Caco-2 (cell line): ENCODE measurements around the gene HHAT. TPM values are rescaled to one million over a fixed set of nuclear protein-coding genes. Genes with fewer than 3 reads are reported as not detected.

ENCODE experiments used
- BruUV-seq: library from RNA; stranded (reverse); fragments of 400-500 nt; replicated peaks from 2 replicates; lab custom pipeline; 2021; lab: Mats Ljungman, UMichigan
- CTCF ChIA-PET: fragments of 300-600 bp; sonication (Branson Sonifier 250); formaldehyde crosslinking; loops from one replicate; lab custom pipeline; 2022; ENCODE audit warnings: antibody characterized with exemption; lab: Charles Lee
- POLR2A ChIA-PET: fragments of 300-600 bp; sonication (Branson Sonifier 250); formaldehyde crosslinking; loops from one replicate; lab custom pipeline; 2022; ENCODE audit warnings: antibody characterized with exemption; lab: Charles Lee
- DNase-seq, 2 experiments: peaks; one replicate each; pipeline versions ENCODE4 v3.0.0 to v3.0.0-alpha.2; 2020 to 2022
- H3K27me3 ChIP-seq: replicated peaks from 2 replicates; pipeline ENCODE4 v1.6.0; 2011; ENCODE audit warnings: low read length; ENCODE audit not compliant: control insufficient read depth, insufficient read depth
- H3K36me3 ChIP-seq: 2 replicates; pipeline ENCODE4 v1.5.1; 2011; ENCODE audit warnings: low read length; ENCODE audit not compliant: control insufficient read depth, insufficient read depth
- H3K4me1 ChIP-seq: fragments of 250-450 bp; sonication (Bioruptor Pico); 2 replicates; pipeline ENCODE4 v1.5.1; 2020; ENCODE audit warnings: mild to moderate bottlenecking
- H3K4me3 ChIP-seq: 2 replicates; pipeline ENCODE4 v1.5.1; 2011; ENCODE audit warnings: low read depth, mild to moderate bottlenecking, control low read depth, low read length
- H3K9me3 ChIP-seq: fragments of 250-450 bp; sonication (Bioruptor Pico); 2 replicates; pipeline ENCODE4 v1.5.1; 2020; ENCODE audit warnings: mild to moderate bottlenecking, moderate library complexity
- H3K27ac Mint-ChIP-seq: one replicate; pipeline ENCODE4 v1.8.0; 2022; ENCODE audit warnings: mixed read lengths; ENCODE audit not compliant: unreplicated experiment
- H3K27me3 Mint-ChIP-seq: one replicate; pipeline ENCODE4 v1.8.0; 2022; ENCODE audit warnings: mixed read lengths; ENCODE audit not compliant: insufficient read depth, unreplicated experiment
- H3K36me3 Mint-ChIP-seq: one replicate; pipeline ENCODE4 v1.8.0; 2022; ENCODE audit warnings: mild to moderate bottlenecking, mixed read lengths; ENCODE audit not compliant: insufficient read depth, unreplicated experiment
- H3K4me1 Mint-ChIP-seq: one replicate; pipeline ENCODE4 v1.8.0; 2022; ENCODE audit warnings: low read depth, mixed read lengths; ENCODE audit not compliant: unreplicated experiment
- H3K4me3 Mint-ChIP-seq: one replicate; pipeline ENCODE4 v1.8.0; 2022; ENCODE audit warnings: mild to moderate bottlenecking, moderate library complexity, mixed read lengths; ENCODE audit not compliant: unreplicated experiment
- H3K9me3 Mint-ChIP-seq: one replicate; pipeline ENCODE4 v1.8.0; 2022; ENCODE audit warnings: mixed read lengths; ENCODE audit not compliant: unreplicated experiment
- intact Hi-C: fragments of 100-400 bp; cut with micrococcal nuclease; formaldehyde crosslinking; loops from one replicate; pipeline ENCODE4 v1.10.0; 2022; ENCODE audit not compliant: unreplicated experiment
- total RNA-seq: library from RNA; stranded (reverse); gene quantifications from 2 replicates; pipeline ENCODE4 v1.2.3, GENCODE V29; 2022
- TF ChIP-seq, protein P1 (sequence below), 2 experiments: fragments of 200-600 bp in 1 of 2; IDR thresholded peaks; 1 replicate in 1 of 2; 2 replicates in 1 of 2; pipeline versions ENCODE4 v1.5.1 to v1.8.0; 2011 to 2022; ENCODE audit warnings: antibody characterized with exemption in 1 of 2, control low read depth in 1 of 2, inconsistent platforms in 1 of 2, low read depth in 1 of 2, low read length in 1 of 2, mild to moderate bottlenecking in 1 of 2, moderate library complexity in 1 of 2; ENCODE audit not compliant: insufficient read depth in 1 of 2, severe bottlenecking in 1 of 2, unreplicated experiment in 1 of 2

The HHAT gene
- total RNA-seq, 1 experiment from 2014 or later = 3.9 TPM

GRCh38 chr1:210332719-210333398, 4.2 kb downstream of the HHAT start:
- Mint-ChIP-seq H3K27me3 (no peaks in the 10 kb centered on the region), H3K4me3 (no peak overlapping the region), H3K27ac (no peak overlapping the region), H3K9me3 (no peaks in the 10 kb centered on the region), H3K4me1 (peaks cover 7% of the 10 kb centered on the region), H3K36me3 (no peaks in the 10 kb centered on the region)
- TF ChIP-seq, protein P1, sequence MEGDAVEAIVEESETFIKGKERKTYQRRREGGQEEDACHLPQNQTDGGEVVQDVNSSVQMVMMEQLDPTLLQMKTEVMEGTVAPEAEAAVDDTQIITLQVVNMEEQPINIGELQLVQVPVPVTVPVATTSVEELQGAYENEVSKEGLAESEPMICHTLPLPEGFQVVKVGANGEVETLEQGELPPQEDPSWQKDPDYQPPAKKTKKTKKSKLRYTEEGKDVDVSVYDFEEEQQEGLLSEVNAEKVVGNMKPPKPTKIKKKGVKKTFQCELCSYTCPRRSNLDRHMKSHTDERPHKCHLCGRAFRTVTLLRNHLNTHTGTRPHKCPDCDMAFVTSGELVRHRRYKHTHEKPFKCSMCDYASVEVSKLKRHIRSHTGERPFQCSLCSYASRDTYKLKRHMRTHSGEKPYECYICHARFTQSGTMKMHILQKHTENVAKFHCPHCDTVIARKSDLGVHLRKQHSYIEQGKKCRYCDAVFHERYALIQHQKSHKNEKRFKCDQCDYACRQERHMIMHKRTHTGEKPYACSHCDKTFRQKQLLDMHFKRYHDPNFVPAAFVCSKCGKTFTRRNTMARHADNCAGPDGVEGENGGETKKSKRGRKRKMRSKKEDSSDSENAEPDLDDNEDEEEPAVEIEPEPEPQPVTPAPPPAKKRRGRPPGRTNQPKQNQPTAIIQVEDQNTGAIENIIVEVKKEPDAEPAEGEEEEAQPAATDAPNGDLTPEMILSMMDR (IDR thresholded peaks at IDR 0.05; ENCODE audit: insufficient read depth in 1 of 2, low read depth in 1 of 2, low read length in 1 of 2, severe bottlenecking in 1 of 2, unreplicated experiment in 1 of 2) = no peak
- no TSS peak for BruUV-seq
- Histone ChIP-seq H3K9me3 (no peaks in the 10 kb centered on the region), H3K4me3 (no peak overlapping the region), H3K36me3 (no peaks in the 10 kb centered on the region), H3K4me1 (peaks cover 6% of the 10 kb centered on the region; the same call in 1 of the 2 replicates), H3K27me3 (no peaks in the 10 kb centered on the region)
- no peak for DNase-seq
- ChIA-PET CTCF (interaction anchor here (0.6 kb wide), 1 partner anchor 73 kb away, joined by 4 read pairs; no protein-coding TSS in a partner anchor), POLR2A (no interaction called here)
- intact Hi-C loops = no loop called here

DNA sequence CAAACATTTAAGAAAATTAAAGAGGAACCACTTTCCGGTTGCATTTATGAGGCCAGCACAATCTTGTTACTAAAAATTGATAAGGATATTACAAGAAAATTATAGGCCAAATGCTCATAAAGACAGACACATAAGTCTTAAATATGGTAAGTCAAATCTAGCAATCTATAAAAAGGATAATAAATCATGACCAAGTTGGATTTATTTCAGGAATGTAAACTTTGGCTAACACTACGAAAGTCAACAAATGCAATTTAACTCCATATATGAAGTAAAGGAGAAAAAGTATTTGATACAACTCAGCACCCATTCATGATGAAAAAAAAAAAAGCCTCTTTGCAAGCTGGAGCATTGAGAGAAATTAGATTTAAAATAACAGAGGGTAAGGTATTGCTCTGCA, 6.3 kb downstream of the HHAT start:
- Mint-ChIP-seq H3K9me3 (no peaks in the 10 kb centered on the region), H3K27me3 (no peaks in the 10 kb centered on the region), H3K36me3 (no peaks in the 10 kb centered on the region), H3K27ac (no peak overlapping the region), H3K4me1 (peaks cover 1% of the 10 kb centered on the region), H3K4me3 (no peak overlapping the region)
- intact Hi-C loops = no loop called here
- no TSS peak for BruUV-seq
- TF ChIP-seq, protein P1 (IDR thresholded peaks at IDR 0.05; ENCODE audit: insufficient read depth in 1 of 2, low read depth in 1 of 2, low read length in 1 of 2, severe bottlenecking in 1 of 2, unreplicated experiment in 1 of 2) = no peak
- CTCF ChIA-PET = no interaction called here
- POLR2A ChIA-PET = no interaction called here
- no peaks in the 10 kb centered on the region for H3K27me3 ChIP-seq
- no peaks in the 10 kb centered on the region for H3K36me3 ChIP-seq
- no peaks in the 10 kb centered on the region for H3K9me3 ChIP-seq
- H3K4me3 ChIP-seq = no peak overlapping the region
- H3K4me1 ChIP-seq = no peaks in the 10 kb centered on the region
- DNase-seq = no peak

DNA sequence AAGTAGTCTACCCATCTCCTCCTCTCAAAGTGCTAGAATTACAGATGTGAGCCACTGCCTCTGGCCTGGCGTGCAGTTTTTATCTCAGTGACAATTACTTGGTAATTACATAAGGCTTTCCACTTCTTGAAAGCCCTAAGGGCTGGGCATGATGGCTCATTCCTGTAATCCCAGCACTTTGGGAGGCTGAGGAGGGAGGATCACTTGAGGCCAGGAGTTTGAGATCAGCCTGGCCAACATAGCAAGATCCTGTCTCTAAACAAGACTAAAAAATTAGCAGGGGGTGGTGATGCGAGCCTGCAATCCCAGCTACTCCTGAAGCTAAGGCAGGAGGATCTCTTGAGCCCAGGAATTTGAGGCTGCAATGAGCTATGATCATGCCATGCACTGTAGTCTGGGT, 7.7 kb downstream of the HHAT start:
- Histone ChIP-seq H3K4me3 (no peak overlapping the region), H3K36me3 (no peaks in the 10 kb centered on the region), H3K9me3 (no peaks in the 10 kb centered on the region), H3K27me3 (no peaks in the 10 kb centered on the region), H3K4me1 (no peaks in the 10 kb centered on the region)
- Mint-ChIP-seq H3K9me3 (no peaks in the 10 kb centered on the region), H3K27ac (no peak overlapping the region), H3K4me1 (no peaks in the 10 kb centered on the region), H3K27me3 (no peaks in the 10 kb centered on the region), H3K4me3 (no peak overlapping the region), H3K36me3 (no peaks in the 10 kb centered on the region)
- BruUV-seq = no TSS peak
- no peak for DNase-seq
- POLR2A ChIA-PET = no interaction called here
- CTCF ChIA-PET = no interaction called here
- intact Hi-C loops = no loop called here
- TF ChIP-seq, protein P1 (IDR thresholded peaks at IDR 0.05; ENCODE audit: insufficient read depth in 1 of 2, low read depth in 1 of 2, low read length in 1 of 2, severe bottlenecking in 1 of 2, unreplicated experiment in 1 of 2) = no peak
